Central memory CD8-positive, alpha-beta T cell (primary cell): ENCODE measurements around the gene NRXN3.

Experiments
- ATAC-seq: fragments of 150-1000 bp; cut with Tn5 transposase; replicated peaks from 2 replicates; pipeline ENCODE4 v1.10.0; 2022; ENCODE audit warnings: mild to moderate bottlenecking, moderate FRiP score, moderate number of reproducible peaks; ENCODE audit not compliant: poor library complexity, severe bottlenecking; ENCODE audit errors: extremely low read depth
- DNase-seq, 2 donors: peaks; one replicate each; pipeline ENCODE4 v3.0.0; 2021; ENCODE audit warnings: low spot score in 2 of 2
- H3K27ac Mint-ChIP-seq: one replicate; pipeline ENCODE4 v1.8.0; 2022; ENCODE audit warnings: low read depth, mild to moderate bottlenecking, moderate library complexity, mixed read lengths
- H3K27me3 Mint-ChIP-seq: one replicate; pipeline ENCODE4 v1.8.0; 2022; ENCODE audit warnings: mixed read lengths
- H3K36me3 Mint-ChIP-seq: one replicate; pipeline ENCODE4 v1.8.0; 2022; ENCODE audit warnings: mild to moderate bottlenecking, moderate library complexity, mixed read lengths; ENCODE audit not compliant: insufficient read depth
- H3K4me1 Mint-ChIP-seq: one replicate; pipeline ENCODE4 v1.8.0; 2022; ENCODE audit warnings: mixed read lengths
- H3K4me3 Mint-ChIP-seq: one replicate; pipeline ENCODE4 v1.8.0; 2022; ENCODE audit warnings: mild to moderate bottlenecking, moderate library complexity, mixed read lengths
- H3K9me3 Mint-ChIP-seq: one replicate; pipeline ENCODE4 v1.8.0; 2022; ENCODE audit warnings: mixed read lengths

Gene NRXN3

GRCh38 chr14:78683981-78684380, 513.8 kb downstream of the NRXN3 start:
- H3K9me3 Mint-ChIP-seq = peaks cover 5% of the 10 kb centered on the region
- no peaks in the 10 kb centered on the region for H3K36me3 Mint-ChIP-seq
- no peak overlapping the region for H3K27ac Mint-ChIP-seq
- H3K4me3 Mint-ChIP-seq = no peak overlapping the region
- ATAC-seq (no peak), DNase-seq (no peak)
- H3K4me1 Mint-ChIP-seq = no peaks in the 10 kb centered on the region
- no peaks in the 10 kb centered on the region for H3K27me3 Mint-ChIP-seq

GRCh38 chr14:78688503-78688902, 518.3 kb downstream of the NRXN3 start:
- no peak overlapping the region for H3K27ac Mint-ChIP-seq
- no peaks in the 10 kb centered on the region for H3K27me3 Mint-ChIP-seq
- H3K4me3 Mint-ChIP-seq = no peak overlapping the region
- H3K36me3 Mint-ChIP-seq = no peaks in the 10 kb centered on the region
- ATAC-seq (no peak), DNase-seq (no peak)
- no peaks in the 10 kb centered on the region for H3K4me1 Mint-ChIP-seq
- peaks cover 8% of the 10 kb centered on the region for H3K9me3 Mint-ChIP-seq

DNA sequence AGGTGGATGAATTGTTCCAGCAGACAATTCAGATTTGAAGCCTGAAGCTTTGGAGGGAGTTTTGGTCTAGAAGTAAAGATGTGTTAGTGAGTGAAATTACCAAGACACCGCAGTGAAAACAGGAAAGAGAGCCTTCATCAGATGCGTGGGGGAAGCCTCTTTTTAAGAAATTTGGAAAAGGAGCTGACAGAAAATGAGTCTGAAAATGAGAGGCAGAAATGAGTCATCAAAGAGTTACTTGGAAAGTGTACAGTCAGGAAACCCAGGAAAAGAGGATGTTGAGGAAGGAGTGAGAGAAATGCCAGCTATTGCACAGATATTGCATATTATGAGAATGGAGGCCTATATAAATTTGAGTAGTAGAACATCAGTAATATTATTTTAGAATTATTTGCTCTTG, 520.7 kb downstream of the NRXN3 start:
- Mint-ChIP-seq H3K4me3 (no peak overlapping the region), H3K4me1 (no peaks in the 10 kb centered on the region), H3K27ac (no peak overlapping the region), H3K27me3 (no peaks in the 10 kb centered on the region), H3K36me3 (no peaks in the 10 kb centered on the region), H3K9me3 (peaks cover 3% of the 10 kb centered on the region)
- DNase-seq = no peak
- no peak for ATAC-seq

- ATAC-seq (no peak), DNase-seq (no peak)
- no peak overlapping the region for H3K4me3 Mint-ChIP-seq
- no peaks in the 10 kb centered on the region for H3K36me3 Mint-ChIP-seq
- no peak overlapping the region for H3K27ac Mint-ChIP-seq
- H3K4me1 Mint-ChIP-seq = no peaks in the 10 kb centered on the region
- H3K27me3 Mint-ChIP-seq = no peaks in the 10 kb centered on the region
- H3K9me3 Mint-ChIP-seq = no peaks in the 10 kb centered on the region
These were observed 527.2 kb downstream of the NRXN3 start for GRCh38 chr14:78697341-78697740.

- Mint-ChIP-seq H3K36me3 (no peaks in the 10 kb centered on the region), H3K27me3 (no peaks in the 10 kb centered on the region), H3K4me1 (no peaks in the 10 kb centered on the region), H3K9me3 (no peaks in the 10 kb centered on the region), H3K4me3 (no peak overlapping the region), H3K27ac (no peak overlapping the region)
- ATAC-seq (no peak), DNase-seq (no peak)
These were observed 528.8 kb downstream of the NRXN3 start for GRCh38 chr14:78698991-78699390.

DNA sequence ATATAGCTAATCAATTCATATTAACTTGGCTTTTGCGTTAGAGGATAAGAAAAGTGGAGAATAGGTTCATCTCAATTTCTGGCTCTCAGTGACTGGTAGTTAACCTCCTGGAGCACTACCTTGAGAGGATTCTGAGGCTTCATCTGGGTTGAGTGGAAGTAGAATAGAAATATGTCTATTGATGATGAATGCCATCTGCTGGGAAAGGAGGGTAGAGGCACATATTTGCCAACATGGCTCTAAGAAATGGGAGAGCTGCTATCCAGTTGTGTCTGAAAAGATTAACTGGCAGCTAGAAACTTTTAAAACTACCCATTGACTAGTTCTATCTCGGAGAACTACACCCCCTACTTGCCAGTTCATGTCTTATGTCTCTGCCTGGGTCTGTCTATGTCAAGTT, 530.1 kb downstream of the NRXN3 start:
- no peaks in the 10 kb centered on the region for H3K36me3 Mint-ChIP-seq
- no peak overlapping the region for H3K4me3 Mint-ChIP-seq
- H3K27me3 Mint-ChIP-seq = no peaks in the 10 kb centered on the region
- H3K27ac Mint-ChIP-seq = no peak overlapping the region
- H3K4me1 Mint-ChIP-seq = no peaks in the 10 kb centered on the region
- H3K9me3 Mint-ChIP-seq = no peaks in the 10 kb centered on the region
- ATAC-seq = no peak
- DNase-seq = no peak

DNA sequence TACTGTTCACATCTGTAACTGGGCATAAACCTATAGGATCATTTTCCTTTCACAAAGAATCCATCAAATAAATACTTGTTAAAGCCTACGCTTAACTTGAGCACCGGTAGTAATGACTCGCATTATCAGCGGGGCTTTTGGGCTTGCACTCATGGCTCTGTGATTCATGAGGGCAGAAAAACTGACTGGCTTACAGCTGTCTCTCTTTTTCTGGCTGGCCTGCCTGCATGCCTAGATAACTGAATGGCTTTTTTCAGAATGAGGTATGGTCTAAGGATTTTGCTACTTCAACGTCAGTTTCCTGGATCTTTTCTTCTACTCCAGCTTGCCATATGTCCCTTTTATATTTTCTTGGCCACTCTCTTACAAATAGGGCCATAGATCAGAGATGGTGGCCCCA, 531.1 kb downstream of the NRXN3 start:
- no peaks in the 10 kb centered on the region for H3K9me3 Mint-ChIP-seq
- ATAC-seq (no peak), DNase-seq (no peak)
- H3K36me3 Mint-ChIP-seq = no peaks in the 10 kb centered on the region
- no peak overlapping the region for H3K27ac Mint-ChIP-seq
- H3K4me3 Mint-ChIP-seq = no peak overlapping the region
- H3K4me1 Mint-ChIP-seq = no peaks in the 10 kb centered on the region
- H3K27me3 Mint-ChIP-seq = no peaks in the 10 kb centered on the region

- Mint-ChIP-seq H3K4me3 (no peak overlapping the region), H3K27ac (no peak overlapping the region), H3K9me3 (peaks cover 6% of the 10 kb centered on the region), H3K27me3 (no peaks in the 10 kb centered on the region), H3K4me1 (no peaks in the 10 kb centered on the region), H3K36me3 (no peaks in the 10 kb centered on the region)
- DNase-seq (no peak), ATAC-seq (no peak)
These were observed 534.8 kb downstream of the NRXN3 start for GRCh38 chr14:78704965-78705364.

- H3K27me3 Mint-ChIP-seq = no peaks in the 10 kb centered on the region
- no peaks in the 10 kb centered on the region for H3K36me3 Mint-ChIP-seq
- H3K4me3 Mint-ChIP-seq = no peak overlapping the region
- peaks cover 6% of the 10 kb centered on the region for H3K9me3 Mint-ChIP-seq
- no peaks in the 10 kb centered on the region for H3K4me1 Mint-ChIP-seq
- ATAC-seq (no peak), DNase-seq (no peak)
- H3K27ac Mint-ChIP-seq = no peak overlapping the region
These were observed 535.8 kb downstream of the NRXN3 start for GRCh38 chr14:78705989-78706388.

- Mint-ChIP-seq H3K9me3 (peaks cover 14% of the 10 kb centered on the region), H3K27me3 (no peaks in the 10 kb centered on the region), H3K4me3 (no peak overlapping the region), H3K36me3 (no peaks in the 10 kb centered on the region), H3K27ac (no peak overlapping the region), H3K4me1 (no peaks in the 10 kb centered on the region)
- ATAC-seq (no peak), DNase-seq (no peak)
These were observed 539.8 kb downstream of the NRXN3 start for GRCh38 chr14:78709795-78710557.

- DNase-seq = no peak
- no peak for ATAC-seq
- H3K4me1 Mint-ChIP-seq = no peaks in the 10 kb centered on the region
- H3K36me3 Mint-ChIP-seq = no peaks in the 10 kb centered on the region
- H3K27me3 Mint-ChIP-seq = no peaks in the 10 kb centered on the region
- no peak overlapping the region for H3K27ac Mint-ChIP-seq
- H3K9me3 Mint-ChIP-seq = peaks cover 14% of the 10 kb centered on the region
- no peak overlapping the region for H3K4me3 Mint-ChIP-seq
These were observed 540.8 kb downstream of the NRXN3 start for GRCh38 chr14:78710963-78711362.

DNA sequence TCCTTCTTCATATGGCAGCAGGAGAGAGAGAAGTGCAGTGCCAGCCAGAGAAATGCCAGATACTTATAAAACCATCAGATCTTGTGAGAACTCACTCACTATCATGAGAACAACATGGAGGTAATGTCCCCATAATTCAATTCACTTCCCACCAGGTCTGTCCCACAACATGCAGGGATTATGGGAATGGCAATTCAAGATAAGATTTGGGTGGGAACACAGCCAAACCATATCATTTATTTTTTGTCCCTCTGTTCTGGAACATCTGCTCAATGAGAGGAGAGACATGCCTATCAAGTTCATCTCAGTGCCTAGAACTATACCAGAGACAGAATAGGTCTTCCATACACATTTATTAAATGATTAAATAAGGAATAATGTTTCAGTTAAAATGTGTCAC, 543.5 kb downstream of the NRXN3 start:
- no peak for ATAC-seq
- Mint-ChIP-seq H3K4me3 (no peak overlapping the region), H3K27me3 (no peaks in the 10 kb centered on the region), H3K27ac (no peak overlapping the region), H3K4me1 (no peaks in the 10 kb centered on the region), H3K9me3 (peaks cover 14% of the 10 kb centered on the region), H3K36me3 (no peaks in the 10 kb centered on the region)
- DNase-seq = no peak

- no peaks in the 10 kb centered on the region for H3K27me3 Mint-ChIP-seq
- no peaks in the 10 kb centered on the region for H3K36me3 Mint-ChIP-seq
- no peaks in the 10 kb centered on the region for H3K4me1 Mint-ChIP-seq
- DNase-seq (no peak), ATAC-seq (no peak)
- peaks cover 11% of the 10 kb centered on the region for H3K9me3 Mint-ChIP-seq
- H3K4me3 Mint-ChIP-seq = no peak overlapping the region
- no peak overlapping the region for H3K27ac Mint-ChIP-seq
These were observed 544.5 kb downstream of the NRXN3 start for GRCh38 chr14:78714711-78715110.
